Activated CD8-positive, alpha-beta T cell treated with anti-CD3 and anti-CD28 coated beads for 36 hours (primary cell): ENCODE measurements around the gene HAUS7. TPM values are rescaled to one million over a fixed set of nuclear protein-coding genes. Genes with fewer than 3 reads are reported as not detected.

Source experiments
- ATAC-seq: fragments of 200-7000 bp; cut with Tn5 transposase; one replicate; pipeline ENCODE4 v1.10.0; 2021; ENCODE audit warnings: mild to moderate bottlenecking, moderate library complexity
- CTCF ChIA-PET: fragments of 350-600 bp; sonication (Branson Sonifier 250); formaldehyde crosslinking; loops from one replicate; lab custom pipeline; 2021; ENCODE audit warnings: antibody characterized with exemption; lab: Charles Lee
- POLR2A ChIA-PET: fragments of 350-600 bp; sonication (Branson Sonifier 250); formaldehyde crosslinking; loops from one replicate; lab custom pipeline; 2021; ENCODE audit warnings: antibody characterized with exemption; lab: Charles Lee
- DNase-seq: peaks from one replicate; pipeline ENCODE4 v3.0.0-alpha.2; 2020
- H3K27ac Mint-ChIP-seq: one replicate; pipeline ENCODE4 v1.8.0; 2021; ENCODE audit warnings: mild to moderate bottlenecking, mixed read lengths
- H3K27me3 Mint-ChIP-seq: one replicate; pipeline ENCODE4 v1.8.0; 2021; ENCODE audit warnings: mixed read lengths
- H3K36me3 Mint-ChIP-seq: one replicate; pipeline ENCODE4 v1.8.0; 2021; ENCODE audit warnings: low read depth, mixed read lengths
- H3K4me1 Mint-ChIP-seq: one replicate; pipeline ENCODE4 v1.8.0; 2021; ENCODE audit warnings: low read depth, mixed read lengths
- H3K4me3 Mint-ChIP-seq: one replicate; pipeline ENCODE4 v1.8.0; 2021; ENCODE audit warnings: mild to moderate bottlenecking, moderate library complexity, mixed read lengths
- H3K9me3 Mint-ChIP-seq: one replicate; pipeline ENCODE4 v1.8.0; 2021; ENCODE audit warnings: mixed read lengths
- CTCF ChIP-seq: fragments of 200-600 bp; IDR thresholded peaks from one replicate; pipeline ENCODE4 v1.8.0; 2022; ENCODE audit warnings: antibody characterized with exemption, mild to moderate bottlenecking
- intact Hi-C: fragments of 100-400 bp; cut with micrococcal nuclease; formaldehyde crosslinking; loops from one replicate; pipeline ENCODE4 v1.10.0; 2022
- total RNA-seq, 2 experiments: library from RNA; stranded (reverse); gene quantifications; one replicate each; pipeline ENCODE4 v1.2.3, GENCODE V29; 2021

HAUS7 gene
- total RNA-seq, 2 experiments from 2014 or later, result 47.2 to 58.8 TPM

GRCh38 chrX:153500676-153501280, 30.4 kb upstream of the HAUS7 start:
- H3K4me3 Mint-ChIP-seq, result no peak overlapping the region
- no peaks in the 10 kb centered on the region for H3K36me3 Mint-ChIP-seq
- no peaks in the 10 kb centered on the region for H3K27me3 Mint-ChIP-seq
- intact Hi-C loops, result no loop called here
- no peaks in the 10 kb centered on the region for H3K4me1 Mint-ChIP-seq
- ATAC-seq, result no peak
- TF ChIP-seq CTCF, result no peak
- no peak for DNase-seq
- H3K27ac Mint-ChIP-seq, result no peak overlapping the region
- no peaks in the 10 kb centered on the region for H3K9me3 Mint-ChIP-seq
- CTCF ChIA-PET, result no interaction called here
- POLR2A ChIA-PET, result no interaction called here

GRCh38 chrX:153499876-153500275, 29.5 kb upstream of the HAUS7 start:
- H3K27ac Mint-ChIP-seq, result no peak overlapping the region
- H3K9me3 Mint-ChIP-seq, result no peaks in the 10 kb centered on the region
- no peak for ATAC-seq
- H3K27me3 Mint-ChIP-seq, result no peaks in the 10 kb centered on the region
- H3K4me1 Mint-ChIP-seq, result no peaks in the 10 kb centered on the region
- DNase-seq, result no peak
- ChIA-PET POLR2A (no interaction called here), CTCF (no interaction called here)
- H3K4me3 Mint-ChIP-seq, result no peak overlapping the region
- no peaks in the 10 kb centered on the region for H3K36me3 Mint-ChIP-seq
- intact Hi-C loops, result no loop called here
- no peak for TF ChIP-seq CTCF

- Mint-ChIP-seq H3K9me3 (no peaks in the 10 kb centered on the region), H3K27me3 (no peaks in the 10 kb centered on the region), H3K27ac (no peak overlapping the region), H3K4me1 (no peaks in the 10 kb centered on the region), H3K4me3 (no peak overlapping the region), H3K36me3 (no peaks in the 10 kb centered on the region)
- intact Hi-C loops, result no loop called here
- CTCF ChIA-PET, result no interaction called here
- ATAC-seq (no peak), DNase-seq (no peak)
- POLR2A ChIA-PET, result no interaction called here
- TF ChIP-seq CTCF, result no peak
Measured at GRCh38 chrX:153499341-153499740, 29.0 kb upstream of the HAUS7 start.

- ATAC-seq (no peak), DNase-seq (no peak)
- intact Hi-C loops, result no loop called here
- Mint-ChIP-seq H3K27me3 (no peaks in the 10 kb centered on the region), H3K36me3 (no peaks in the 10 kb centered on the region), H3K4me3 (no peak overlapping the region), H3K9me3 (no peaks in the 10 kb centered on the region), H3K27ac (no peak overlapping the region), H3K4me1 (no peaks in the 10 kb centered on the region)
- ChIA-PET CTCF (interaction anchor here (1.1 kb wide), 1 partner anchor 11 kb away, joined by 3 read pairs; no protein-coding TSS in a partner anchor), POLR2A (no interaction called here)
- TF ChIP-seq CTCF, result no peak
Measured at GRCh38 chrX:153498453-153498852, 28.1 kb upstream of the HAUS7 start.

- no peaks in the 10 kb centered on the region for H3K4me1 Mint-ChIP-seq
- no peaks in the 10 kb centered on the region for H3K36me3 Mint-ChIP-seq
- H3K9me3 Mint-ChIP-seq, result no peaks in the 10 kb centered on the region
- H3K4me3 Mint-ChIP-seq, result no peak overlapping the region
- CTCF ChIA-PET, result interaction anchor here (1.2 kb wide), 1 partner anchor 26 kb away, joined by 5 read pairs; the partner anchor contains the start of gene HAUS7
- POLR2A ChIA-PET, result no interaction called here
- intact Hi-C loops, result no loop called here
- H3K27ac Mint-ChIP-seq, result no peak overlapping the region
- no peak for DNase-seq
- no peak for TF ChIP-seq CTCF
- no peaks in the 10 kb centered on the region for H3K27me3 Mint-ChIP-seq
- no peak for ATAC-seq
Measured at GRCh38 chrX:153496590-153496959, 26.2 kb upstream of the HAUS7 start.
